Measurements from ENCODE around the gene SNX20. TPM values are rescaled to one million over a fixed set of nuclear protein-coding genes. Genes with fewer than 3 reads are reported as not detected.

SNX20 gene
- total RNA-seq: 48.5 TPM

DNA sequence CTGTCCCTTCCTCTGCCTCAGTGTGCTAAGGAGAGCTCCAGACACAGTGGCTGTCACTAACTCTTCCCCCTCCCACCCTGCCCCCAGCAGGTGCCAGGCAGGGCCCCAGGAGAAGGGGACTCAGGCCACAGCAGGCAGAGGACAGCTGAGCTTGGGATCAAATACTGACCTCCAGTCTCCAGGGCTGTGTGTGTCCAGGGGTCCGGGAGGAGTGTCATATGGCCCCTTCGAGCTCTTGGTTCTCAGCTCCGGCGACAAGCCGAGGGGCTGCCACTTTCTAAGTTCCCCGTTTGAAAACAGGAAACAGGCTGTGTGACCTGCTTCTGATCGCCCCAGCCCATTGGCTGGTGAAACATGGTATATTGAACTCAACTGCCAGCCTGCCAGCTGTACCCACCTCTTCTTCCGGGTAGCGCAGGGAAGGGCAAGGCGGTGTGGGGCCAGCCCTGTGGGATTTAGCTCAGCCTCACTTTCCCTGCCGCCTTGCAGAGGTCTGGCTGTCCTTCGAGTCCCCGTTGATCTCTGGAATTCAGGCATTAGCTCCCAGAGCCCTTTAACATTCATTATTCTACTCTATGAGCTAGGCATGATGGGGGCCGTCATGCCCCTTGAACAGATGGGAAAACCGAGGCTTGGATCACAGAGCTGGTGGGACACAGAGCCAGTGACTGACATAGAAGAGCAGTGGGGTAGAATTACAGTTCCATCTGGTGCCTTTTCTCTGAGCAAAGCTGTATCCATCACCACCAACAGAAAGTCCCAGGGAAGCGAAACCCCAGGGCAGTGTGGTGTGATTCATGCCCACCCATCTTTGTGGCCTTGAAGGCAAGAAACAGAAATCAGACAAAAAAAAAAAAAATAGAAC, at the start of gene SNX20:
TSS of gene SNX20 (minus strand) at position 292 of the 865 bp plus-strand sequence. CDS start 3,786 bp downstream, outside the sequence.
- DNase-seq (ENCODE audit: low read depth in 2 of 3, low spot score in 2 of 3): peak in 1 of 3 donors; percentile 84

DNA sequence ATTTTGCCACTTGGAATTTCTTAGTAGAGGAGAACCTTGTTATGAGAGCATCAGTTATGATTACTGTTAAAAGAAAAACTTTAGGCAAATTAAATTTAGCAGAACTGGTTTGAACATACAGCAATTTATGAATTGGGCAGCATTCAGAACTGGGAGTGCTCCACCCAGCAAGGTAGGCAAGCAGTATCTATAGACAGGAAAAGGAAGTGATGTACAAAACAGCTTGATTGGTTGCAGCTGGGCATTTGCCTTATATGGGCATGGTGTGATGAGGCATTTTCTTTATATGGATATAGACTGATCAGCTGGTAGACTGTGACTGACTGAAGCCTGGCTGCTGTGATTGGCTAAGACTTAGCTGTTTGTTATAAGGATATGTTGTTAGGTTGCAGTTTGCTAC, 43.2 kb upstream of the SNX20 start:
- peak in 1 of 3 donors; percentile 47 for DNase-seq (ENCODE audit: low read depth in 2 of 3, low spot score in 2 of 3)

- no peak for DNase-seq (ENCODE audit: low read depth in 2 of 3, low spot score in 2 of 3)
Observed at GRCh38 chr16:50722960-50723359, 41.8 kb upstream of the SNX20 start.

GRCh38 chr16:50722405-50722737, 41.3 kb upstream of the SNX20 start:
- DNase-seq (ENCODE audit: low read depth in 2 of 3, low spot score in 2 of 3): no peak

DNA sequence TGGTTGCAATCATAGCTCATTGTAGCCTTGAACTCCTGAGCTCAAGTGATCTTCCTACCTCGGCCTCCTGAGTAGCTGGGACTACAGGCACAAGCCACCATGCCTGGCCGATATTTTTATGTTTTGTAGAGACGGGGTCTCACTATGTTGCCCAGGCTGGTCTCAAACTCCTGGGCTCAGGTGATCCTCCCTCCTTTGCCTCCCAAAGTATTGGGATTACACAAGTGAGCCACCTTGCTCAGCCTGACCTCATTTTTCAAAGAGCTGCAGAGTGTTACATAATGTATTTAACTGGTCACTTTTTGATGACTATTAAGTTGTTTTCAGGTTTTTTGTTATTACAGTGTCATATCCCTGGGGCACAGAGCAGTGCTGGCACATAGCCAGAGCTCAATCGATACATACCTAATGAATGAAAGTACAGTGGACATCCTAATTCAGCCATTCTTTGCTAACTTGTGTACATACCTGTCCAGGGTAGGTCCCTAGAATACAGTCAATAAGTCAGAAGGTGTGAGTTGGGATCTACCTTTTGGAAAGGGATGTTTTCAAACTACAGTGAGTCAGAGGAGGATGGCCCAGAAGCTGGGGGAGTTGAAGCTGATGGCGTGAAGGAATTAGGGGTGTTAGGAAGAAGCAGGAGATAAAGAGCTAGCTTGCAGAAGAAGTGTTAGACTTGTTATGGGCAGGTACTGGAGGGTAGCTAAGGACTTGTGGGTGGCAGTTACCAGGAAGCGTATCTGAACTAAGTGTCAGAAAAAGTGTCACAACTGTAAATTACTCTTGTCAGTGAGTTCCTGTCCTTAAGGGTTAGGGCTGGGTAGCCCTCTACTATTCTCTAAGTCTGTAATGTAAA, 40.7 kb upstream of the SNX20 start:
- peak in 1 of 3 donors; percentile 73 for DNase-seq (ENCODE audit: low read depth in 2 of 3, low spot score in 2 of 3)

DNA sequence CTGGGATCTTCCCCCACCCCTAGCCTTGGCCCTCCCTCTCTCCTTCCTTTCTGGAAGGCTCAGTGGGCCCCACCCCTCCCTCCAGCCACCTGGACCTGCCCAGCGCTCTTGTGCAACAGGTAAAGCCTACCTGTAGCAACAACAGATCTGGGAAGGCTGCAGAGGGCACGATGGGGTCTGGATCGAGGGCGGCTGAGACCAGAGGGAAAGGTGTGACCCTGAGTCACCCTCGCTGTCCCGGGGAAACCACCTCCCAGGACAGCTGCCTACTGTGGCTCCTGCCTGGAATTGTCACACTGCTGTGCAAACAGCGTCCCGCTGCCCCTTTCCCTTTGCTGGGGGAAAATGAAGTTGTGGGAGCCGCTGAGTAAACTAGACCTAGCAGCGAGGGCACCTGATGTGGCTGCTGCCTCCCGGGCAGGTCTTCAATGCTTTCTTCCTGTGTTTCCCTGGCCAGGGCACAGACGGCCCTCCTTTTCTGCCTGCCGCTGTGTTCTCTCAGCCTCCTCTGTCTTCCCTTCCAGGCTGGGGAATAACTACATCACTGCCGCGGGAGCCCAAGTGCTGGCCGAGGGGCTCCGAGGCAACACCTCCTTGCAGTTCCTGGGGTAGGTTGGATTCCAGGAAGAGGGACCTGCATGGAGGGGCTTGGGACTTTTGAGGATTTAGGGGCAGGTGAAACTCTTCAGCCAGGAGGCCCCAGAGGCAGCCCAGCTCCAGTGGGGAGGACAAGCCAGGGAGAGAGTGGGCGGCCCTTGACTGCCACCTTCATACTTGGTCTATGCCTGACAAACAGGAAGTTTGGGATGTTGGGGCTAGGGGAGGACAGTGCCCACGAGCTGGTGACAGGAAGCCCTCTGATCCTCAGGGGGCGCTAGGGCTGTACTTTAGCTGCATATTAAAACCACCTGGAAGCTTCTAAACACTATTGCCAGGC, 38.6 kb upstream of the SNX20 start:
- peak in 2 of 3 donors; percentile 49 to 68 for DNase-seq (ENCODE audit: low read depth in 2 of 3, low spot score in 2 of 3)

GRCh38 chr16:50718761-50719400, 37.8 kb upstream of the SNX20 start:
- DNase-seq (ENCODE audit: low read depth in 2 of 3, low spot score in 2 of 3): no peak

DNA sequence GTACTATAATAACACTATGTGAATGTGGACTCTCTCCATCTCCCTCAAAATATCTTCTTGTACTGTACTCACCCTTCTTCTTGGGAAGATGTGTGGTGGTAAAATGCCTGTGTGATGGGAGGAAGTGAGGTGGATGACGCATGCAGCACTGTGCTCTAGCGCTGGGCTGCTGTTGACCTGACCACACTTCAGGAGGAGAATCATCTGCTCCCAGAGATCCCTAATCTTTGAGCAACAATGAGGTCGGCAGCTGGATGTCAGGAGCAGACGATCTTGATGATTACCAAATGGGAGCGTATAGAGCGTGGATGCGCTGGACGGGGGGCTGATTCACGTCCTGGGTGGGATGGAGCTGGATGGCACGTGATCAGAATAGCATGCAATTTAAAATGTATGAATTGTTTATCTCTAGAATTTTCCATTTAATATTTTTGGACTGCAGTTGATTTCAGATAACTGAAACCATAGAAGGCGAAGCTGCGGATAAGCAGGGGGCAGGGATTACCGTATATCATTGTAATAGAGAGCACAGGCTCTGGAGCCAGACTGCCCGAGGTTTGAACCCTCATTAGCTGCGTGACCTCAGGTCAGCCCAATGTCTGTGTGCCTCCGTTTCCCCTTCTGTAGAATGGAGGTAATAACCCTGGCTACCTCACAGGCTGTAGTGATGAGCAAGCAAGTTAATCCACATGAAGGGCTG, 37.1 kb upstream of the SNX20 start:
- DNase-seq (ENCODE audit: low read depth in 2 of 3, low spot score in 2 of 3): no peak

DNA sequence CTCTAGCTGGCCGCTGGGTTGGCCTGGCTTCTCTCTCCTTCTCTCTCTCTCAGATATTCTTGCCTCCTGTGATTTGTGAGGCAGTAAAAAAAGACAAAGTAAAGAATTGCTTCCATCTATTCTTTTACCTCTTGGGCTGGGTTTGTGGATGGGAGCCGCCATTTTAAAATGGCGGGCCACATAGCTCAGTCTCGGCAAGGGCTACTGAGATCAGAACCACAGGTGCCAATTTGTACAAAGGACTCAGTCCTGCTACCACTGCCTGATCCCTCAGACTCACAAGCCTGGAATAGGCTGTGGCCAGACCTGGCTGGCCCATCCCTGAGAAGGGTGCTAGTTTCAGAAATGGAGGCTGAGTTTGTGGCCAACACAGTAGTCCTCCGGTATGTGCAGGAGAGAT, 36.4 kb upstream of the SNX20 start:
- no peak for DNase-seq (ENCODE audit: low read depth in 2 of 3, low spot score in 2 of 3)

GRCh38 chr16:50717091-50717490, 36.0 kb upstream of the SNX20 start:
- DNase-seq (ENCODE audit: low read depth in 2 of 3, low spot score in 2 of 3): no peak

- no peak for DNase-seq (ENCODE audit: low read depth in 2 of 3, low spot score in 2 of 3)
Observed at GRCh38 chr16:50712956-50713355, 31.8 kb upstream of the SNX20 start.

GRCh38 chr16:50712560-50712898, 31.4 kb upstream of the SNX20 start:
- no peak for DNase-seq (ENCODE audit: low read depth in 2 of 3, low spot score in 2 of 3)

DNA sequence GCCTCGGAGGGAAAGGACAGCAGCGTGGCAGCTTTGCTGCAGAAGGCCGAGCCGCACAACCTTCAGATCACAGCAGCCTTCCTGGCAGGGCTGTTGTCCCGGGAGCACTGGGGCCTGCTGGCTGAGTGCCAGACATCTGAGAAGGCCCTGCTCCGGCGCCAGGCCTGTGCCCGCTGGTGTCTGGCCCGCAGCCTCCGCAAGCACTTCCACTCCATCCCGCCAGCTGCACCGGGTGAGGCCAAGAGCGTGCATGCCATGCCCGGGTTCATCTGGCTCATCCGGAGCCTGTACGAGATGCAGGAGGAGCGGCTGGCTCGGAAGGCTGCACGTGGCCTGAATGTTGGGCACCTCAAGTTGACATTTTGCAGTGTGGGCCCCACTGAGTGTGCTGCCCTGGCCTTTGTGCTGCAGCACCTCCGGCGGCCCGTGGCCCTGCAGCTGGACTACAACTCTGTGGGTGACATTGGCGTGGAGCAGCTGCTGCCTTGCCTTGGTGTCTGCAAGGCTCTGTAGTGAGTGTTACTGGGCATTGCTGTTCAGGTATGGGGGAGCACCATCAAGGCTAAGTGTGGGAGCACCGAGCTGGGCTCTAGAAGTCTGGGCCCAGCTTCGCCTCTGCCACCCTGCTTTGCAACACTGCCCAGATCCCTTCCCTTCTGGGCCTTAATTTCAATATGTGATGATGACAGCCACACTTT, 30.9 kb upstream of the SNX20 start:
- no peak for DNase-seq (ENCODE audit: low read depth in 2 of 3, low spot score in 2 of 3)

DNA sequence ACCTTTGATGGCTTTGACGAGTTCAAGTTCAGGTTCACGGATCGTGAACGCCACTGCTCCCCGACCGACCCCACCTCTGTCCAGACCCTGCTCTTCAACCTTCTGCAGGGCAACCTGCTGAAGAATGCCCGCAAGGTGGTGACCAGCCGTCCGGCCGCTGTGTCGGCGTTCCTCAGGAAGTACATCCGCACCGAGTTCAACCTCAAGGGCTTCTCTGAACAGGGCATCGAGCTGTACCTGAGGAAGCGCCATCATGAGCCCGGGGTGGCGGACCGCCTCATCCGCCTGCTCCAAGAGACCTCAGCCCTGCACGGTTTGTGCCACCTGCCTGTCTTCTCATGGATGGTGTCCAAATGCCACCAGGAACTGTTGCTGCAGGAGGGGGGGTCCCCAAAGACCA, 29.9 kb upstream of the SNX20 start:
- DNase-seq (ENCODE audit: low read depth in 2 of 3, low spot score in 2 of 3): no peak

GRCh38 chr16:50709980-50710379, 28.9 kb upstream of the SNX20 start:
- DNase-seq (ENCODE audit: low read depth in 2 of 3, low spot score in 2 of 3): no peak

- peak in 1 of 3 donors; percentile 72 for DNase-seq (ENCODE audit: low read depth in 2 of 3, low spot score in 2 of 3)
Observed at GRCh38 chr16:50709061-50709684, 28.1 kb upstream of the SNX20 start.

DNA sequence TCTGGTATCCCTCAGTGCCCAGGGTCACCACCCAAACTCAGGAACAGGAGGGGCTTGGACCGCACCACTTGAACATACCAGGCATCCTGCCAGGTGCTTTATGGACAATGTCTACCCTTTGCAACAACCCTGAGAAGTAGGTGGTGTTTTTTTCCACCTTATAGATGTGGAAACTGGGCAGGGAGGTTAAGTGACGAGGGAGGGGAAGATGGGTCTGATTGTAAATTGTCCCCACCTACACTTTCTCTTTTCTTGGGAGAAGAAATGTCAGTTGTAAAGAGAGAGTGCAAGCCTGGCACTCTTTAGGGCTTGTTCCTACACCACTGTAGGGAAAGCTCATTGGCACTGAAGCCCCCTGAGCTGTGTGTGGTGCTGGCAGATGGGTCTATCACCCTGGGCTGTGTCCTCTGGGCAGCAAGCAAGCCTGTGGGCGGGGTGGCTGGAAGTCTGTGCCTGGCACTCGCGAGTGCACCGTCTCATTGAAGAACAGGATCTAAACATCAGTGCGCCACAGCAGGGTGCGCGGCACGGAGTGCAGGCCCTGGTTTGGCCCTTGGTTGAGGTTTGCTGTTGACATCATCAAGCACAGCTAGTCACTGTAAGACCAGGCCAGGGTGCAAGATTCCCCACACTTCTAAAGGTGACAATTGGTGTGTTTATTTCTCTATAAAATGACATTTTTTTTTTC, 27.4 kb upstream of the SNX20 start:
- DNase-seq (ENCODE audit: low read depth in 2 of 3, low spot score in 2 of 3): no peak

DNA sequence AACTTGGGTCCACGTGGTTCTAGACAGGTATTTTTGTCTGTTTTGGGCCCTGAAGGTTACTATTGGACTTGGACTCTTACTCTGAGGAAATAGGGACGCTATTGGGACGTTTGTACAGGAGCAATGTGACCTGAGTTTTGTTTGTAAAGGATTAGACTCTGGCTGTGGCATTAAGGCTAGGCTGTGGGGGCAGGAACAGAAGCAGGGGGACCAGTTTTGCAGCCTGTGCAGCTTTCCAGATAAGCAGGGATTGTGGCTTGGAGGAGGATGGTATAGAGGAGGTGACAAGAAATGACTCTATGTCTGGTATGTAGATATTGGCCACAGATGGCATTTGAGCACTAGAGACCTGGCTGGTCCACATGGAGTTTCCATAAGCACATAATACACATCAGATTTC, 25.1 kb upstream of the SNX20 start:
- no peak for DNase-seq (ENCODE audit: low read depth in 2 of 3, low spot score in 2 of 3)

Data from hematopoietic multipotent progenitor cell (in vitro differentiated cells).